Measurements from ENCODE around the gene CCDC167.

GRCh38 chr6:37538107-37538506 is 38.4 kb upstream of the CCDC167 start:
- TF ChIP-seq CTCF (IDR thresholded peaks at IDR 0.05 in 4 of 5, conservative IDR thresholded peaks at IDR 0.05 in 1 of 5): no peak
- TF ChIP-seq POLR2A (IDR thresholded peaks at IDR 0.05): no peak
